SK-N-SH treated with all-trans-retinoic acid at 6 μM for 48 hours (cell line): ENCODE measurements around the gene ARID3A.
A peak's percentile ranks its signal among the peaks of the same experiment; 100 is the strongest.

Experiments used
- ATAC-seq: fragments of 200-7000 bp; cut with Tn5 transposase; 3 replicates; pipeline ENCODE4 v1.9.1; 2020; ENCODE audit warnings: mild to moderate bottlenecking, moderate library complexity
- ARNTL ChIP-seq: fragments of 450-650 bp; formaldehyde crosslinking; IDR thresholded peaks from 2 replicates; pipeline ENCODE4 v1.5.0; 2020; ENCODE audit warnings: low read depth, mild to moderate bottlenecking, moderate library complexity, borderline replicate concordance
- BACH2 ChIP-seq: fragments of 250-450 bp; sonication (Bioruptor Pico); IDR thresholded peaks from 2 replicates; pipeline ENCODE4 v1.9.0; 2021; ENCODE audit warnings: mild to moderate bottlenecking, borderline replicate concordance
- CREB5 ChIP-seq: fragments of 250-450 bp; sonication (Bioruptor Pico); IDR thresholded peaks from 2 replicates; pipeline ENCODE4 v1.5.1; 2020; ENCODE audit warnings: low read depth, mild to moderate bottlenecking, moderate library complexity
- CSDC2 ChIP-seq: fragments of 250-450 bp; sonication (Bioruptor Pico); IDR thresholded peaks from 2 replicates; pipeline ENCODE4 v1.5.0; 2020; ENCODE audit warnings: mild to moderate bottlenecking, moderate library complexity
- ESRRG ChIP-seq: fragments of 250-450 bp; sonication (Bioruptor Pico); IDR thresholded peaks from 2 replicates; pipeline ENCODE4 v1.6.1; 2021; ENCODE audit warnings: mild to moderate bottlenecking
- GLIS3 ChIP-seq: fragments of 250-450 bp; sonication (Bioruptor Pico); IDR thresholded peaks from 2 replicates; pipeline ENCODE4 v1.5.0; 2020; ENCODE audit warnings: mild to moderate bottlenecking, moderate library complexity
- ISL1 ChIP-seq: fragments of 250-450 bp; sonication (Bioruptor Pico); IDR thresholded peaks from 2 replicates; pipeline ENCODE4 v2.1.2; 2022; ENCODE audit warnings: mild to moderate bottlenecking, moderate library complexity
- PPARA ChIP-seq: fragments of 250-450 bp; sonication (Bioruptor Pico); IDR thresholded peaks from 2 replicates; pipeline ENCODE4 v1.5.0; 2020; ENCODE audit warnings: mild to moderate bottlenecking, borderline replicate concordance
- RARB ChIP-seq: fragments of 250-450 bp; sonication (Bioruptor Pico); IDR thresholded peaks from 2 replicates; pipeline ENCODE4 v1.8.0; 2021; ENCODE audit warnings: mild to moderate bottlenecking, moderate library complexity
- SNAI2 ChIP-seq: fragments of 250-450 bp; sonication (Bioruptor Pico); IDR thresholded peaks from 2 replicates; pipeline ENCODE4 v1.5.0; 2020; ENCODE audit warnings: mild to moderate bottlenecking, moderate library complexity
- TCF4 ChIP-seq: fragments of 250-450 bp; sonication (Bioruptor Pico); IDR thresholded peaks from 2 replicates; pipeline ENCODE4 v1.8.0; 2021; ENCODE audit warnings: mild to moderate bottlenecking, moderate library complexity, borderline replicate concordance
- TOX ChIP-seq: fragments of 250-450 bp; sonication (Bioruptor Pico); IDR thresholded peaks from 2 replicates; pipeline ENCODE4 v1.8.0; 2021; ENCODE audit warnings: mild to moderate bottlenecking, moderate library complexity, borderline replicate concordance
- ZFP3 ChIP-seq: fragments of 250-450 bp; sonication (Bioruptor Pico); IDR thresholded peaks from 2 replicates; pipeline ENCODE4 v1.5.0; 2020; ENCODE audit warnings: mild to moderate bottlenecking, moderate library complexity
- ZFP30 ChIP-seq: fragments of 450-650 bp; formaldehyde crosslinking; IDR thresholded peaks from 2 replicates; pipeline ENCODE4 v1.5.0; 2022; ENCODE audit warnings: mild to moderate bottlenecking, moderate library complexity
- ZNF565 ChIP-seq: fragments of 450-650 bp; formaldehyde crosslinking; conservative IDR thresholded peaks from 2 replicates; pipeline ENCODE4 v1.5.0; 2020; ENCODE audit warnings: low read depth, mild to moderate bottlenecking, moderate library complexity
- ZNF70 ChIP-seq: fragments of 450-650 bp; formaldehyde crosslinking; IDR thresholded peaks from 2 replicates; pipeline ENCODE4 v1.5.0; 2020; ENCODE audit warnings: mild to moderate bottlenecking, moderate library complexity
- ZNF8 ChIP-seq: fragments of 450-650 bp; formaldehyde crosslinking; IDR thresholded peaks from 2 replicates; pipeline ENCODE4 v1.5.0; 2020; ENCODE audit warnings: mild to moderate bottlenecking, moderate library complexity
- TF ChIP-seq, protein P1 (sequence below): fragments of 250-450 bp; sonication (Bioruptor Pico); IDR thresholded peaks from 2 replicates; pipeline ENCODE4 v1.5.1; 2021; ENCODE audit warnings: mild to moderate bottlenecking, moderate library complexity
- TF ChIP-seq, protein P2 (sequence below): fragments of 250-450 bp; sonication (Bioruptor Pico); IDR thresholded peaks from 2 replicates; pipeline ENCODE4 v1.8.0; 2021; ENCODE audit warnings: low read depth, mild to moderate bottlenecking, moderate library complexity, borderline replicate concordance

The ARID3A gene

GRCh38 chr19:900043-900301 lies 25.9 kb upstream of the ARID3A start (continued):
- no peak for TF ChIP-seq CREB5 (CRISPR knock-in tag)

GRCh38 chr19:900302-901111 lies 25.3 kb upstream of the ARID3A start:
- peak; percentile 60 for ATAC-seq
- no peak for TF ChIP-seq CREB5 (CRISPR knock-in tag)
- no peak for TF ChIP-seq SNAI2
- no peak for TF ChIP-seq PPARA (CRISPR knock-in tag)
- TF ChIP-seq RARB, result no peak
- TF ChIP-seq ZNF70, result no peak
- TF ChIP-seq ISL1 (CRISPR knock-in tag), result no peak
- TF ChIP-seq TCF4 (CRISPR knock-in tag), result no peak

GRCh38 chr19:901216-902092 lies 24.4 kb upstream of the ARID3A start:
- no peak for ATAC-seq
- TF ChIP-seq ZFP3 (CRISPR knock-in tag) (peak; percentile 95), TOX (CRISPR knock-in tag) (no peak)

- no peak for ATAC-seq
- TF ChIP-seq ARNTL (CRISPR knock-in tag), result no peak
- TF ChIP-seq TOX (CRISPR knock-in tag), result no peak
- no peak for TF ChIP-seq ESRRG (CRISPR knock-in tag)
- no peak for TF ChIP-seq ZNF565 (CRISPR knock-in tag)
- TF ChIP-seq, protein P1, sequence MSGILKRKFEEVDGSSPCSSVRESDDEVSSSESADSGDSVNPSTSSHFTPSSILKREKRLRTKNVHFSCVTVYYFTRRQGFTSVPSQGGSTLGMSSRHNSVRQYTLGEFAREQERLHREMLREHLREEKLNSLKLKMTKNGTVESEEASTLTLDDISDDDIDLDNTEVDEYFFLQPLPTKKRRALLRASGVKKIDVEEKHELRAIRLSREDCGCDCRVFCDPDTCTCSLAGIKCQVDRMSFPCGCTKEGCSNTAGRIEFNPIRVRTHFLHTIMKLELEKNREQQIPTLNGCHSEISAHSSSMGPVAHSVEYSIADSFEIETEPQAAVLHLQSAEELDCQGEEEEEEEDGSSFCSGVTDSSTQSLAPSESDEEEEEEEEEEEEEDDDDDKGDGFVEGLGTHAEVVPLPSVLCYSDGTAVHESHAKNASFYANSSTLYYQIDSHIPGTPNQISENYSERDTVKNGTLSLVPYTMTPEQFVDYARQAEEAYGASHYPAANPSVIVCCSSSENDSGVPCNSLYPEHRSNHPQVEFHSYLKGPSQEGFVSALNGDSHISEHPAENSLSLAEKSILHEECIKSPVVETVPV (CRISPR knock-in tag), result no peak
- TF ChIP-seq ZFP30, result no peak
- no peak for TF ChIP-seq CSDC2
- TF ChIP-seq CREB5 (CRISPR knock-in tag), result no peak
- no peak for TF ChIP-seq GLIS3 (CRISPR knock-in tag)
- TF ChIP-seq BACH2 (CRISPR knock-in tag), result no peak
Measured at GRCh38 chr19:902093-902370, 23.8 kb upstream of the ARID3A start.

DNA sequence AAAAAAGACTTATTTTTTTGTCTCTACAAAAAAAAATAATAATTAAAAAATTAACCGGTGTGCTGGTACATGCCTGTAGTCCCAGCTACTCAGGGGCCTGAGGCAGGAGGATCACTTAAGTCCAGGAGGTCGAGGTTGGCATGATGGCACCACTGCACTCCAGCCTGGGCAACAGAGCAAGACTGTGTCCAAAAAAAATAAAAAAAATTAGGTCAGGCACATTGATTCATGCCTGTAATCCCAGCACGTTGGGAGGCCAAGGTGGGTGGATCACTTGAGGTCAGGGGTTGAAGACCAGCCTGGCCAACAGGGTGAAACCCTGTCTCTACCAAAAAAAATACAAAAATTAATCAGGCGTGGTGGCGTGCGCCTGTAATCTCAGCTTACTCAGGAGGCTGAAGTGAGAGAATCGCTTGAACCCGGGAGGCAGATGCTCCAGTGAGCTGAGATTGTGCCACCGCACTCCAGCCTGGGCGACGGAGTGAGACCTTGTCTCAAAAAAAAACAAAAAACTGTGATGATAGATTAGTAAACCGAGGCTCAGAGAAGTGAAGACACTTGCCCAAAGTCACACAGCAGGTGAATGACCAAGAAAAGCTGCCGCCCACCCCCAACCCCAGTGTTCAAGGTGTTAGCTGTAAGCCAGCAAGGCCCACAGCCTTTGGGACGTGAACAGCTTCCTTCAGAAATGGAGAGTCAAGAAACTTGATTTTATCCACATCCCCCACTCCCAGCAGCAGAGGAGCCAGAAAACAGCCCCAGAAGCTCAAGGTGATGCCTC lies 23.2 kb upstream of the ARID3A start:
- TF ChIP-seq ZFP30, result no peak
- ATAC-seq, result no peak

- TF ChIP-seq ZNF8, result no peak
- no peak for TF ChIP-seq ESRRG (CRISPR knock-in tag)
- no peak for TF ChIP-seq ZFP3 (CRISPR knock-in tag)
- no peak for TF ChIP-seq CREB5 (CRISPR knock-in tag)
- TF ChIP-seq TOX (CRISPR knock-in tag), result no peak
- TF ChIP-seq, protein P2, sequence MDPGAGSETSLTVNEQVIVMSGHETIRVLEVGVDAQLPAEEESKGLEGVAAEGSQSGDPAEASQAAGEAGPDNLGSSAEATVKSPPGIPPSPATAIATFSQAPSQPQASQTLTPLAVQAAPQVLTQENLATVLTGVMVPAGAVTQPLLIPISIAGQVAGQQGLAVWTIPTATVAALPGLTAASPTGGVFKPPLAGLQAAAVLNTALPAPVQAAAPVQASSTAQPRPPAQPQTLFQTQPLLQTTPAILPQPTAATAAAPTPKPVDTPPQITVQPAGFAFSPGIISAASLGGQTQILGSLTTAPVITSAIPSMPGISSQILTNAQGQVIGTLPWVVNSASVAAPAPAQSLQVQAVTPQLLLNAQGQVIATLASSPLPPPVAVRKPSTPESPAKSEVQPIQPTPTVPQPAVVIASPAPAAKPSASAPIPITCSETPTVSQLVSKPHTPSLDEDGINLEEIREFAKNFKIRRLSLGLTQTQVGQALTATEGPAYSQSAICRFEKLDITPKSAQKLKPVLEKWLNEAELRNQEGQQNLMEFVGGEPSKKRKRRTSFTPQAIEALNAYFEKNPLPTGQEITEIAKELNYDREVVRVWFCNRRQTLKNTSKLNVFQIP (CRISPR knock-in tag), result no peak
- TF ChIP-seq GLIS3 (CRISPR knock-in tag), result no peak
- TF ChIP-seq ZFP30, result no peak
- no peak for TF ChIP-seq RARB
- no peak for TF ChIP-seq ISL1 (CRISPR knock-in tag)
- no peak for TF ChIP-seq ZNF70
- TF ChIP-seq BACH2 (CRISPR knock-in tag), result no peak
- TF ChIP-seq ARNTL (CRISPR knock-in tag), result no peak
- no peak for ATAC-seq
Measured at GRCh38 chr19:903266-903797, 22.5 kb upstream of the ARID3A start.
